Liver (tissue), 9 donors: ENCODE measurements around the gene MAP3K8. TPM values are rescaled to one million over a fixed set of nuclear protein-coding genes. Genes with fewer than 3 reads are reported as not detected.

Experiments used
- DNase-seq: peaks from one replicate; pipeline ENCODE4 v3.0.0-alpha.2; 2017; ENCODE audit warnings: low spot score
- H3K27ac ChIP-seq, 2 donors: one replicate each; pipeline ENCODE4 v1.7.0; 2013; ENCODE audit warnings: inconsistent platforms in 2 of 2, low read length in 2 of 2, control low read depth in 1 of 2, low read depth in 1 of 2, mild to moderate bottlenecking in 1 of 2
- H3K27me3 ChIP-seq, 4 donors: one replicate each; pipeline versions ENCODE4 v1.6.1 to v1.7.0; 2013; ENCODE audit warnings: low read length in 3 of 4, inconsistent platforms in 1 of 4, mild to moderate bottlenecking in 1 of 4, moderate library complexity in 1 of 4; ENCODE audit not compliant: control insufficient read depth in 4 of 4, insufficient read depth in 4 of 4
- H3K36me3 ChIP-seq, 4 donors: one replicate each; pipeline versions ENCODE4 v1.6.1 to v1.7.0; 2013; ENCODE audit warnings: low read length in 3 of 4, mild to moderate bottlenecking in 3 of 4, low read depth in 1 of 4, moderate library complexity in 1 of 4; ENCODE audit not compliant: control insufficient read depth in 4 of 4, insufficient read depth in 3 of 4
- H3K4me1 ChIP-seq, 4 donors: one replicate each; pipeline versions ENCODE4 v1.6.1 to v1.7.0; 2013; ENCODE audit warnings: low read length in 3 of 4, mild to moderate bottlenecking in 3 of 4, moderate library complexity in 1 of 4; ENCODE audit not compliant: control insufficient read depth in 4 of 4, insufficient read depth in 4 of 4
- H3K4me3 ChIP-seq, 3 donors: one replicate each; pipeline versions ENCODE4 v1.6.1 to v1.7.0; 2013; ENCODE audit warnings: low read length in 3 of 3, control low read depth in 1 of 3, low read depth in 1 of 3, mild to moderate bottlenecking in 1 of 3
- H3K9ac ChIP-seq, 2 donors: one replicate each; pipeline ENCODE4 v1.7.0; 2013; ENCODE audit warnings: low read length in 2 of 2, mild to moderate bottlenecking in 2 of 2, moderate library complexity in 2 of 2, control low read depth in 1 of 2, low read depth in 1 of 2
- H3K9me3 ChIP-seq, 4 donors: one replicate each; pipeline versions ENCODE4 v1.6.1 to v1.7.0; 2013; ENCODE audit warnings: low read length in 3 of 4; ENCODE audit not compliant: control insufficient read depth in 4 of 4
- EGR1 ChIP-seq, 2 donors: IDR thresholded peaks; 2 replicates each; pipeline ENCODE4 v1.6.1; 2016 to 2018; ENCODE audit warnings: antibody characterized with exemption in 2 of 2, low read depth in 2 of 2
- FOXA1 ChIP-seq: IDR thresholded peaks from 2 replicates; pipeline ENCODE4 v1.6.1; 2016; ENCODE audit warnings: antibody characterized with exemption
- FOXA2 ChIP-seq: IDR thresholded peaks from 2 replicates; pipeline ENCODE4 v1.6.1; 2016; ENCODE audit warnings: antibody characterized with exemption
- GABPA ChIP-seq, 2 donors: IDR thresholded peaks in 1 of 2; conservative IDR thresholded peaks in 1 of 2; 2 replicates each; pipeline ENCODE4 v1.6.1; 2016; ENCODE audit warnings: antibody characterized with exemption in 2 of 2, mild to moderate bottlenecking in 1 of 2, moderate library complexity in 1 of 2
- HNF4A ChIP-seq, 2 donors: conservative IDR thresholded peaks; 2 replicates each; pipeline ENCODE4 v1.6.1; 2016; ENCODE audit warnings: antibody characterized with exemption in 2 of 2, mild to moderate bottlenecking in 2 of 2
- HNF4G ChIP-seq: IDR thresholded peaks from 2 replicates; pipeline ENCODE4 v1.6.1; 2016; ENCODE audit warnings: antibody characterized with exemption
- JUND ChIP-seq, 2 donors: IDR thresholded peaks; 2 replicates each; pipeline ENCODE4 v1.6.1; 2016; ENCODE audit warnings: antibody characterized with exemption in 2 of 2
- NR2F2 ChIP-seq: IDR thresholded peaks from 2 replicates; pipeline ENCODE4 v1.6.1; 2016; ENCODE audit warnings: antibody characterized with exemption
- RAD21 ChIP-seq, 2 donors: IDR thresholded peaks; 2 replicates each; pipeline ENCODE4 v1.6.1; 2016; ENCODE audit warnings: antibody characterized with exemption in 2 of 2, mild to moderate bottlenecking in 2 of 2
- RXRA ChIP-seq, 2 donors: IDR thresholded peaks; 2 replicates each; pipeline ENCODE4 v1.6.1; 2017 to 2018; ENCODE audit warnings: antibody characterized with exemption in 2 of 2, mild to moderate bottlenecking in 1 of 2
- TAF1 ChIP-seq: conservative IDR thresholded peaks from 2 replicates; pipeline ENCODE4 v1.6.1; 2016; ENCODE audit warnings: antibody characterized with exemption, mild to moderate bottlenecking
- YY1 ChIP-seq: IDR thresholded peaks from 2 replicates; pipeline ENCODE4 v1.6.1; 2016; ENCODE audit warnings: antibody characterized with exemption, mild to moderate bottlenecking
- WGBS: extraction: QIAGEN DNeasy Blood & Tissue Kit; methylation state at CpG from one replicate; pipeline ENCODE4 v1.1.7; 2013; 5-methylcytosine and 5-hydroxymethylcytosine counted together
- polyA plus RNA-seq, 2 donors: library from polyadenylated mRNA; stranded (reverse) in 1 of 2; unstranded in 1 of 2; fragments of 200-250 nt in 1 of 2; fragments of >200 nt in 1 of 2; fragmentation: Nextera tagmentation in 1 of 2; extraction: Ambion mirVana in 1 of 2; gene quantifications; one replicate each; pipeline versions ENCODE4 v1.2.1 to v1.2.3, GENCODE V29; 2013 to 2015
- total RNA-seq, 2 donors: library from RNA; depleted of rRNA; stranded (reverse); fragments of >200 nt; gene quantifications; one replicate each; pipeline ENCODE4 v1.2.3, GENCODE V29; 2014
- TF ChIP-seq, protein P1 (sequence below): IDR thresholded peaks from 2 replicates; pipeline ENCODE4 v1.6.1; 2016; ENCODE audit warnings: antibody characterized with exemption
- TF ChIP-seq, protein P2 (sequence below): IDR thresholded peaks from 2 replicates; pipeline ENCODE4 v1.6.1; 2016; ENCODE audit warnings: antibody characterized with exemption
- TF ChIP-seq, protein P3 (sequence below): fragments of 150-350 bp; IDR thresholded peaks from 2 replicates; pipeline ENCODE4 v1.5.1; 2017; ENCODE audit warnings: improper control_type of control experiment, low read depth, low read length; ENCODE audit not compliant: missing input control
- TF ChIP-seq, protein P4 (sequence below): IDR thresholded peaks from 2 replicates; pipeline ENCODE4 v1.6.1; 2016; ENCODE audit warnings: antibody characterized with exemption
- TF ChIP-seq, protein P5 (sequence below): IDR thresholded peaks from 2 replicates; pipeline ENCODE4 v1.6.1; 2016; ENCODE audit warnings: antibody characterized with exemption, mild to moderate bottlenecking
- donor health status: healthy.
- donor health status: healthy.
- donor health status: healthy.
- donor health status: healthy.
- donor health status: healthy.

The MAP3K8 gene
- total and polyA plus RNA-seq, 4 donors: 2.1 to 11.4 (median 6.1) TPM

DNA sequence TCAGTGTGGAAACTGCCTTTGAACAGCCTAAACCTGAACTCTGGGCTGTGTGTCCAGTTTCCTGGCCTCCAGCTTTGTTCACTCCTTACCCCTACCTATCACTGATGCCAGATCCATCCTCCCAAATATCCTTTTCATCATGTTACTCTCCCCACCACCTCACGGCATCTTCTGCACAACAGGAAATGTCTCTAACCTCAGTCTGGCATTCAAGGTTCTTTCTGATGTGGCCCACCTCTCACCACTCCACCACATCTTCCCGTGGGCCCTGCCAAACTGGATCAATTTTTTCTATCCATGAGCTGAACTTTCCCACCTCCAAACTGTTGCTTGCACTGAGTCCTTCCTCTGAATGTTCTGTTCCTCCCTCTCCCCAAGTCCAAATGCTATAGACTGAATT is 35.8 kb upstream of the MAP3K8 start (continued):
- TF ChIP-seq, protein P1, sequence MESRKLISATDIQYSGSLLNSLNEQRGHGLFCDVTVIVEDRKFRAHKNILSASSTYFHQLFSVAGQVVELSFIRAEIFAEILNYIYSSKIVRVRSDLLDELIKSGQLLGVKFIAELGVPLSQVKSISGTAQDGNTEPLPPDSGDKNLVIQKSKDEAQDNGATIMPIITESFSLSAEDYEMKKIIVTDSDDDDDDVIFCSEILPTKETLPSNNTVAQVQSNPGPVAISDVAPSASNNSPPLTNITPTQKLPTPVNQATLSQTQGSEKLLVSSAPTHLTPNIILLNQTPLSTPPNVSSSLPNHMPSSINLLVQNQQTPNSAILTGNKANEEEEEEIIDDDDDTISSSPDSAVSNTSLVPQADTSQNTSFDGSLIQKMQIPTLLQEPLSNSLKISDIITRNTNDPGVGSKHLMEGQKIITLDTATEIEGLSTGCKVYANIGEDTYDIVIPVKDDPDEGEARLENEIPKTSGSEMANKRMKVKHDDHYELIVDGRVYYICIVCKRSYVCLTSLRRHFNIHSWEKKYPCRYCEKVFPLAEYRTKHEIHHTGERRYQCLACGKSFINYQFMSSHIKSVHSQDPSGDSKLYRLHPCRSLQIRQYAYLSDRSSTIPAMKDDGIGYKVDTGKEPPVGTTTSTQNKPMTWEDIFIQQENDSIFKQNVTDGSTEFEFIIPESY: no peak
- TF ChIP-seq RAD21 (IDR thresholded peaks at IDR 0.05): no peak

DNA sequence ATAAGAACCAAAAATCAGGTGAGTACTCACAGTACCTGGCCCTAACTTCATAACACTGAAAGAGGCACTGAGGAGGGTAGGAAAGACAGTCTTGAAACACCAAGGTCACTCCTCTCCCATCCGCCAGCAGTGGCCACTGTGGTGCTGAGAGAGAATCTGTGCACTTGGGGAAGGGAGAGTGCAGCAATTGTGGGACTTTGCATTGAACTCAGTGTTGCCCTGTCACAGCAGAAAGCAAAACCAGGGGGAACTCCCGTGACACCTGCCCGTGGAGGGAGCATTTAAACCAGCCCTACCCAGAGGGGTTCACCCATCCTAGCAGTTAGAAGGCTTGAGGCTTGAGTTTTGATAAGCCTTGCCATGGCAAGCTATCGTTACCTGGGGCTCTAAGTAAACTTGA is 35.2 kb upstream of the MAP3K8 start:
- TF ChIP-seq FOXA2 (no peak), GABPA (IDR thresholded peaks at IDR 0.05 in 1 of 2, conservative IDR thresholded peaks at IDR 0.05 in 1 of 2) (no peak), EGR1 (IDR thresholded peaks at IDR 0.05; ENCODE audit: low read depth in 2 of 2) (no peak), RXRA (IDR thresholded peaks at IDR 0.05) (no peak), JUND (IDR thresholded peaks at IDR 0.05) (no peak), YY1 (no peak), NR2F2 (no peak), TAF1 (no peak), RAD21 (IDR thresholded peaks at IDR 0.05) (no peak), HNF4A (conservative IDR thresholded peaks at IDR 0.05) (no peak), HNF4G (no peak)
- TF ChIP-seq, protein P1: no peak
- TF ChIP-seq, protein P2, sequence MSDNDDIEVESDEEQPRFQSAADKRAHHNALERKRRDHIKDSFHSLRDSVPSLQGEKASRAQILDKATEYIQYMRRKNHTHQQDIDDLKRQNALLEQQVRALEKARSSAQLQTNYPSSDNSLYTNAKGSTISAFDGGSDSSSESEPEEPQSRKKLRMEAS: no peak
- TF ChIP-seq, protein P3, sequence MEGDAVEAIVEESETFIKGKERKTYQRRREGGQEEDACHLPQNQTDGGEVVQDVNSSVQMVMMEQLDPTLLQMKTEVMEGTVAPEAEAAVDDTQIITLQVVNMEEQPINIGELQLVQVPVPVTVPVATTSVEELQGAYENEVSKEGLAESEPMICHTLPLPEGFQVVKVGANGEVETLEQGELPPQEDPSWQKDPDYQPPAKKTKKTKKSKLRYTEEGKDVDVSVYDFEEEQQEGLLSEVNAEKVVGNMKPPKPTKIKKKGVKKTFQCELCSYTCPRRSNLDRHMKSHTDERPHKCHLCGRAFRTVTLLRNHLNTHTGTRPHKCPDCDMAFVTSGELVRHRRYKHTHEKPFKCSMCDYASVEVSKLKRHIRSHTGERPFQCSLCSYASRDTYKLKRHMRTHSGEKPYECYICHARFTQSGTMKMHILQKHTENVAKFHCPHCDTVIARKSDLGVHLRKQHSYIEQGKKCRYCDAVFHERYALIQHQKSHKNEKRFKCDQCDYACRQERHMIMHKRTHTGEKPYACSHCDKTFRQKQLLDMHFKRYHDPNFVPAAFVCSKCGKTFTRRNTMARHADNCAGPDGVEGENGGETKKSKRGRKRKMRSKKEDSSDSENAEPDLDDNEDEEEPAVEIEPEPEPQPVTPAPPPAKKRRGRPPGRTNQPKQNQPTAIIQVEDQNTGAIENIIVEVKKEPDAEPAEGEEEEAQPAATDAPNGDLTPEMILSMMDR: no peak
- Histone ChIP-seq H3K4me1 (no peaks in the 10 kb centered on the region), H3K4me3 (no peak overlapping the region), H3K27me3 (no peaks in the 10 kb centered on the region), H3K9me3 (no peaks in the 10 kb centered on the region), H3K27ac (no peak overlapping the region), H3K36me3 (no peaks in the 10 kb centered on the region), H3K9ac (no peak overlapping the region)
- DNase-seq: no peak
- 73% methylated on average over 4 of the region's 4 CpGs for WGBS

DNA sequence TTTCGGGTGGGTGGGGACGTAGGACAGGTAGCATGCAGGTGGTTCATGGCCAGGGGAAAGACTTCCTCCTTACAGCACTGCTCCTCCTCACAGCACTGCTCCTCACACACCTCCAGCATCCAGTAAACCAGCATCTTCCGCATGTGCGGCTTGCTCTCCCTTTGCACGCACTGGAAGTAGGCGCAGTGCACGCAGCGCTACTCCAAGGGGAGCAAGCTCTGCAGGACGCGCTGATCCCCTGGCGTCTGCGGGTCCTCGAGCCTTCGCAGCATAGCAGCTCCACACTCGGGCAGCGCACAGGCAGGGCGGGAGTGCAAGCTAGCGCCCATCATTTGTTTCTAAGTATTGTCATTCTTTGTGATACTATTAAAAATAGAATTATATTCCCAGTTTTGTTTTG is 30.5 kb upstream of the MAP3K8 start:
- no peaks in the 10 kb centered on the region for H3K36me3 ChIP-seq
- H3K4me1 ChIP-seq: no peaks in the 10 kb centered on the region
- no peak overlapping the region for H3K27ac ChIP-seq
- H3K27me3 ChIP-seq: no peaks in the 10 kb centered on the region
- no peak overlapping the region for H3K9ac ChIP-seq
- peaks cover 0 to 4% (median 1%) of the 10 kb centered on the region in 4 donors for H3K9me3 ChIP-seq
- TF ChIP-seq TAF1 (no peak), RAD21 (IDR thresholded peaks at IDR 0.05) (no peak), JUND (IDR thresholded peaks at IDR 0.05) (no peak), EGR1 (IDR thresholded peaks at IDR 0.05; ENCODE audit: low read depth in 2 of 2) (no peak), FOXA1 (no peak)
- TF ChIP-seq, protein P2: no peak
- TF ChIP-seq, protein P4, sequence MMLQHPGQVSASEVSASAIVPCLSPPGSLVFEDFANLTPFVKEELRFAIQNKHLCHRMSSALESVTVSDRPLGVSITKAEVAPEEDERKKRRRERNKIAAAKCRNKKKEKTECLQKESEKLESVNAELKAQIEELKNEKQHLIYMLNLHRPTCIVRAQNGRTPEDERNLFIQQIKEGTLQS: no peak
- TF ChIP-seq, protein P5, sequence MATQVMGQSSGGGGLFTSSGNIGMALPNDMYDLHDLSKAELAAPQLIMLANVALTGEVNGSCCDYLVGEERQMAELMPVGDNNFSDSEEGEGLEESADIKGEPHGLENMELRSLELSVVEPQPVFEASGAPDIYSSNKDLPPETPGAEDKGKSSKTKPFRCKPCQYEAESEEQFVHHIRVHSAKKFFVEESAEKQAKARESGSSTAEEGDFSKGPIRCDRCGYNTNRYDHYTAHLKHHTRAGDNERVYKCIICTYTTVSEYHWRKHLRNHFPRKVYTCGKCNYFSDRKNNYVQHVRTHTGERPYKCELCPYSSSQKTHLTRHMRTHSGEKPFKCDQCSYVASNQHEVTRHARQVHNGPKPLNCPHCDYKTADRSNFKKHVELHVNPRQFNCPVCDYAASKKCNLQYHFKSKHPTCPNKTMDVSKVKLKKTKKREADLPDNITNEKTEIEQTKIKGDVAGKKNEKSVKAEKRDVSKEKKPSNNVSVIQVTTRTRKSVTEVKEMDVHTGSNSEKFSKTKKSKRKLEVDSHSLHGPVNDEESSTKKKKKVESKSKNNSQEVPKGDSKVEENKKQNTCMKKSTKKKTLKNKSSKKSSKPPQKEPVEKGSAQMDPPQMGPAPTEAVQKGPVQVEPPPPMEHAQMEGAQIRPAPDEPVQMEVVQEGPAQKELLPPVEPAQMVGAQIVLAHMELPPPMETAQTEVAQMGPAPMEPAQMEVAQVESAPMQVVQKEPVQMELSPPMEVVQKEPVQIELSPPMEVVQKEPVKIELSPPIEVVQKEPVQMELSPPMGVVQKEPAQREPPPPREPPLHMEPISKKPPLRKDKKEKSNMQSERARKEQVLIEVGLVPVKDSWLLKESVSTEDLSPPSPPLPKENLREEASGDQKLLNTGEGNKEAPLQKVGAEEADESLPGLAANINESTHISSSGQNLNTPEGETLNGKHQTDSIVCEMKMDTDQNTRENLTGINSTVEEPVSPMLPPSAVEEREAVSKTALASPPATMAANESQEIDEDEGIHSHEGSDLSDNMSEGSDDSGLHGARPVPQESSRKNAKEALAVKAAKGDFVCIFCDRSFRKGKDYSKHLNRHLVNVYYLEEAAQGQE: no peak
- no peak for DNase-seq
- H3K4me3 ChIP-seq: no peak overlapping the region
- 97% methylated on average over 18 of the region's 18 CpGs for WGBS
